ENCODE data around the gene DENND6B. TPM values are rescaled to one million over a fixed set of nuclear protein-coding genes. Genes with fewer than 3 reads are reported as not detected.
A peak's percentile ranks its signal among the peaks of the same experiment; 100 is the strongest.
"Not testable (repeated sequence)": the region's sequence is repeated elsewhere in the genome, so short reads cannot be mapped to it uniquely, and the experiment has no call there.

The DENND6B gene, protein sequence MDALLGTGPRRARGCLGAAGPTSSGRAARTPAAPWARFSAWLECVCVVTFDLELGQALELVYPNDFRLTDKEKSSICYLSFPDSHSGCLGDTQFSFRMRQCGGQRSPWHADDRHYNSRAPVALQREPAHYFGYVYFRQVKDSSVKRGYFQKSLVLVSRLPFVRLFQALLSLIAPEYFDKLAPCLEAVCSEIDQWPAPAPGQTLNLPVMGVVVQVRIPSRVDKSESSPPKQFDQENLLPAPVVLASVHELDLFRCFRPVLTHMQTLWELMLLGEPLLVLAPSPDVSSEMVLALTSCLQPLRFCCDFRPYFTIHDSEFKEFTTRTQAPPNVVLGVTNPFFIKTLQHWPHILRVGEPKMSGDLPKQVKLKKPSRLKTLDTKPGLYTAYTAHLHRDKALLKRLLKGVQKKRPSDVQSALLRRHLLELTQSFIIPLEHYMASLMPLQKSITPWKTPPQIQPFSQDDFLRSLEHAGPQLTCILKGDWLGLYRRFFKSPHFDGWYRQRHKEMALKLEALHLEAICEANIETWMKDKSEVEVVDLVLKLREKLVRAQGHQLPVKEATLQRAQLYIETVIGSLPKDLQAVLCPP
- 1.2 and 2.9 TPM in 2 replicates for total RNA-seq (2014; rRNA removed; shearing (Covaris generic))

DNA sequence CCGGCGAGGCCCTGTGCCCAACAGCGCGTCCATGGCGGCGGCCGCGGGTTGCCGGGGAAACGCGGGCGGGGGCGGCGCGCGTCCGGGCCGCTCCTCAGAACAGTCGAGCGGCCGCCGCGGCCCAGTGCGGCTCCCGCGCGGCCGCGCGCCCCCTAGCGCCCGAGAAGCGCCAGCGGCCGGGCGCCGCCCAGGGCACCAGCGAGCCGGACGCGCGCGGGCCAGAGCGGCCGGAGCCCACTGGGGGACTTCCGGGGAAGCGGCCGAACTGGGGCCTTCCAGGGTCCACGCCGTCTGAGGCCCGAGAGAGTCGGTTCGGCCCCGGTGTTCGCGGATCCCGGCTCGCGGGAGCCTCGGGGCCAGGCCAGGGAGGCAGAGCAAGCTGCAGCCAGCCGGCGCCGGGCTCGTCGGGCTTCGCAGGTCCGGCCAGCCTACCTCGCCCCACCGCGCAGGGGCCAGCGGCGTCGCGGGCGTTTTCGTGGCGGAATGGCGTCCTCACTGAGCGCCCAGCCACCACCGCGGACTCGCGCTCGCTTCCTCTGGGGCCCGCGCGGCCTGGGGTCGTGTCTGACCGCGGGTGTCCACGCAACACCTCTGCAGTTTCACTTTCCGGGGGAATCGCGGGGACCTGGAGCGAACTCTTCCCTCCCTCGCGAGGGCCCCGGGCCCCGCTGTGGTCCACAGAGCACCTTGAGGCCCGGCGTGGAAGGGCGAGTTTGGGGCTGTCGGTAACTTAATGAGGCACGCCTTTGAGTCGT lies at the start of gene DENND6B:
DENND6B (minus strand) TSS at position 57 of the 755 bp plus-strand sequence; CDS start at position 33, 24 bp downstream.
- no peak for DNase-seq (ENCODE audit: low spot score)

DNA sequence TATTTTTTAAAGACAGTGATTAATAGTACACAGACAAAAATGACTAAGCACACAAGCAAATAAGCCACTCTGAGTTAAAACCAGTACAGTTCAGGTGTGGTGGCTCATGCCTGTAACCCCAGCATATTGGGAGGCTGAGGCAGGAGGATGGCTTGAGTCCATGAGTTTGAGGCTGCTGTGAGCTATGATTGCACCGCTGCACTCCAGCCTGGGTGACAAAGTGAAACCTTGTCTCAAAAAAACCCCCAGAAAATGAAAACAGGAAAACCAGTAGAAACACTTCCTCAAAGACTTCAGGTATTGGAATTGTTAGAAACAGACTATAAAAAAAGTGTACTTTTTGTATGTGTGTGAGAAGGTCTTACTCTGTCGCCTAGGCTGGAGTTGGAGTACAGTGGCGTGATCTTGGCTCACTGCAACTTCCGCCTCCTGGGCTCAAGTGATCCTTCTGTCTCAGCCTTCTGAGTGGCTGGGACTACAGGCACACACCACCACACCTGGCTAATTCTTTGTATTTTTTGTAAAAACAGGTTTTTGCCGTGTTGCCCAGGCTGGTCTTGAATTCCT lies 49.4 kb upstream of the DENND6B start:
- DNase-seq (ENCODE audit: low spot score) = no peak

DNA sequence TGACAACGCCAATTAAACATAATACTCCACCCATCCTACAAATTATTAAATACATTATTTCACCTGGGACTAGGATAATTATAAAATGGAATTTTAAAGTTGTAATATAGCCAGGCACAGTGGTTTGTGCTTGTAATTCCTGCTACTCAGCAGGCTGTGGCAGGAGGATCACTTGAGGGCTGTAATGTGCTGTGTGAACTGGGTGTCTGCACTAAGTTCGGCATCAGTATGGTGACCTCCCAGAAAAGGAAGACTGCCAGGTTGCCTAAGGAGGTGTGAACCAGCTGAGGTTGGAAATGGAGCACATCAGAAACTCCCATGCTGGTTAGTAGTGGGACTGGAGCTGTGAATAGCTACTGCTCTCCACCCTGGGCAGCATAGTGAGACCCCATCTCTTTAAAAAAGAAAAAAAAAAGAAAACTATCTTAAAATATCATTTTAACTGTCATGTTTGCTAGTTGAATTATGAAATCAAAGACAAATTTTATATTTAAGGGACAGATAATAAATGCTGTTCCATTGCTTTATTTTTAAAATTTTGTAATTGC lies 44.4 kb upstream of the DENND6B start:
- DNase-seq (ENCODE audit: low spot score) = no peak

DNA sequence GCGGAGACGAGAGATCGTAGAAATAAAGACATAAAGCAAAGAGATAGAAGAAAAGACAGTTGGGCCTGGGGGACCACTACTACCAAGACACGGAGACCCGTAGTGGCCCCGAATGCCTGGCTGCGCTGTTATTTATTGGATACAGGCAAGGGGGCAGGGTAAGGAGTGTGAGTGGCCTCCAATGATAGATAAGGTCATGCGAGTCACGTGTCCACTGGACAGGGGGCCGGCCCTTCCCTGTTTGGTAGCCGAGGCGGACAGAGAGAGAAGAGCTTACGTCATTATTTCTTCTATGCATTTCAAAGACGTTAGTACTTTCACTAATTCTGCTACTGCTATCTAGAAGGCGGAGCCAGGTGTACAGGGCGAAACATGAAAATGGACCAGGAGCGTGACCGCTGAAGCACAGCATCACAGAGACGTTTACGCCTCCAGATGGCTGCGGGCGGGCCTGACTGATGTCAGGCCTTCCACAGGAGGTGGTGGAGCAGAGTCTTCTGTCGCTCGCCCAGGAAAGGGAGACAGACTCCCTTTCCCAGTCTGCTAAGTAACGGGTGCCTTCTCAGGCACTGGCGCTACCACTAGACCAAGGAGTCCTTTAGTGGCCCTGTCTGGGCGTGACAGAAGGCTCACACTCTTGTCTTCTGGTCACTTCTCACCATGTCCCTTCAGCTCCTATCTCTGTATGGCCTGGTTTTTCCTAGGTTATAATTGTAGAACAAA lies 41.1 kb upstream of the DENND6B start:
- no peak for DNase-seq (ENCODE audit: low spot score)

DNA sequence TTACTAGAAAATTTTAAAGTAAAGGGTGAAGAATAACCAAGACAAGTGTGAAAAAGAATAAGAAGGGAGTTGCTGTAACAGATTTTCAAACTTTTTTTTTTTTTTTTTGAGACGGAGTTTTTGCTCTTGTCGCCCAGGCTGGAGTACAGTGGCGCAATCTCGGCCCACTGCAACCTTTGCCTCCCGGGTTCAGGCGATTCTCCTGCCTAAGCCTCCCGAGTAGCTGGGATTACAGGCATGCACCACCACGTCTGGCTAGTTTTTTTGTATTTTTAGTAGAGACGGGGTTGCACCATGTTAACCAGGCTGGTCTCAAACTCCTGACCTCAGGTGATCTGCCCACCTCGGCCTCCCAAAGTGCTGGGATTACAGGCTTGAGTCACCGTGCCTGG lies 37.0 kb upstream of the DENND6B start:
- not testable (repeated sequence) for DNase-seq (ENCODE audit: low spot score)

DNA sequence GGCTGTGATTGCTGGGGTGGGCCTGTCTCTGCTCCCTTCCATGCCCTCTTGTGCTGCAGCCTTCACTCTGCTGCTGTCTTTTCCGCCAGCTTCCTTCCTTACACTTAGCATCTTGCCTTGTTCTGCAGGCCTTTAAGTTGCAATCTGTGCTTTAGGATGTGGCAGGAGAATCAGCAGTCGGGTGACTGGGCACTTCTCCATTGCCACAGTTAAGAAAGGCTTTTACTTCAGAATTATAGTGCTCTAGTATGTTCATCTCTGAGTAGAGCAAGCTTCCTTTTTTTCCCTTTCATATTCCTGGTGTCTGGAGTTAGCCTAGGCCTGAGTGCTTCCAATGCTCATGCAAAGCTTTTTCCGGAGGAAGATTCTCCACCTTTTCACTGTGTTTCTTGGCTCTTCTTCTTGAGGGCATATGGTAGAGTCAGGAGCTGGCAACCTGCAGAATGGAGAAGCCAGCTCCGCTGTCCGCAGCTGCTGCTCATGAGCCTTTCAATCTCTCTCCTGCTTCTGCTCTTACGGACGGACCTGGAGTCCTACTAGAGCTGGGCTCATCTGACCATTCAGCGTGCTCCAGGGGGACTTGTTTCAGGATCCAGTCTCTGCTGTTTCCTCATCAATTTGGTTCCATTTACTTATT lies 36.5 kb upstream of the DENND6B start:
- DNase-seq (ENCODE audit: low spot score) = no peak

DNA sequence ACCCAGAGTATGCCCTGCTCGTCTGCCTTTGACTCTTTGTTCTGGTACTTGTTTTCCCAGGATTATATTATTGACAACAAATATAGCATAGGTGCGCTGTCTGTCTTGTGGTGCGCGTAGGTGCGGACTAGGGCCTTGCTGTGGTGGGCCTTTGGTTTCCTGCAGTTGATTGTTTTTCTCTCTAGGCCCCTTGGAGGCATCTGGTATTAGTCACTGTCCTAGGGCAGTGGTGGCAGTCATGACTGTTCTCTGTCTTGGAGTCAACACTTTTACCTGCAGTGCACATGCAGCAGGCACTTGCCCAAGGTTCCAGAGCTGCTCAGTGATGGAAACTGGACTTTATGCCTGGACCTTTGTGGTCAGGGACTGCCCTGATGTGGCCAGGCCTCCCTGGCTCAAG lies 34.9 kb upstream of the DENND6B start:
- no peak for DNase-seq (ENCODE audit: low spot score)

DNA sequence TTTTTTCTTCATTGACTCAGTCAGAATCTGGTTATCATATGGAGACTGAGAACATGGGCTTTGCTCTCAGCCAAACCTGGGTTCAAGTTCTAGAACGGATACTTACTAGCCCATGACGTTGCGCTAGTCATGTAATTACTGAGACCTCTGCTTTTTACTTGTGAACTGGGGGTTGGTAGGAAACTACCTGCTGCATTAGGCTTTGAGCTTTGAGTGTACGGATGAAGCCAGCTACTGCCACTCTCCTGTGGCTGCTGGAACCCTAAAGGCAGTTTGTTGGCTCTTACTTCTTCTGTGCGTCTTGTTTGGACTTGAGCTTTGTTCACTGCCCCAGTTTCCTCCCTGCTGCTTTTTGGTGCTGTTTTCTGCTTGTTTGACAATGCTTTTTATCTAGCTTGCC lies 34.4 kb upstream of the DENND6B start:
- DNase-seq (ENCODE audit: low spot score) = no peak

DNA sequence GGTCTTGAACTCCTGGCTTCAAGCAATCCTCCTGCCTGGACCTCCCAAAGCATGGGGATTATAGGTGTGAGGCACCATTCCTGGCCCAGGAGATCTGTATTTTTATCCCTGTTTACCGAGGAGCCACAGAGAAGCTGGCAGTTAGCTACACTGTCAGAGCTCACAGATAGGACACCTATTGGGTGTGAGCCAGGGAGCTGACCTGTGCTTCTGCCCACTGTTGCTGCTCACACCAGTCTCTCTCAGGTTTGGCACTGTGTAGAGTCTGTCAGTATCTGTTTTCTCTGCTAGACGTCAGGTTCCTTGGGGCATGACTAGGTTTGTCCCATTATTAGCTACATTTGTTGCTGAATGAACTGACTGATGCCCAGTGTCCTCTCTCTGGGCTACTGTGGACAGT lies 33.8 kb upstream of the DENND6B start:
- DNase-seq (ENCODE audit: low spot score) = no peak

DNA sequence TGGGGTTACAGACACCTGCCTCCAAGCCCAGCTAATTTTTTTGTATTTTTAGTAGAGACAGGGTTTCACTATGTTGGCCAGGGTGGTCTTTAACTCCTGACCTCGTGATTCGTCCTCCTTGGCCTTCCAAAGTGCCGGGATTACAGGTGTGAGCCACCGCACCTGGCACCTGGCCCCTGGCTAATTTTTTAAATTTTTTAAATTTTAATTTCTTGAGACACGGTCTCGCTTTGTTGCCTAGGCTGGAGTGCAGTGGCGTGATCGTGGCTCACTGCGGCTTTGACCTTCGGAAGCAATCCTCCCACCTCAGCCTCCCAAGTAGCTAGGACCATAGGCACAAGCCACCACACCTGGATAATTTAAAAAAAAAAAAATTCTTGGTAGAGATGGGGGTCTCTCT lies 30.9 kb upstream of the DENND6B start:
- DNase-seq (ENCODE audit: low spot score) = no peak

DNA sequence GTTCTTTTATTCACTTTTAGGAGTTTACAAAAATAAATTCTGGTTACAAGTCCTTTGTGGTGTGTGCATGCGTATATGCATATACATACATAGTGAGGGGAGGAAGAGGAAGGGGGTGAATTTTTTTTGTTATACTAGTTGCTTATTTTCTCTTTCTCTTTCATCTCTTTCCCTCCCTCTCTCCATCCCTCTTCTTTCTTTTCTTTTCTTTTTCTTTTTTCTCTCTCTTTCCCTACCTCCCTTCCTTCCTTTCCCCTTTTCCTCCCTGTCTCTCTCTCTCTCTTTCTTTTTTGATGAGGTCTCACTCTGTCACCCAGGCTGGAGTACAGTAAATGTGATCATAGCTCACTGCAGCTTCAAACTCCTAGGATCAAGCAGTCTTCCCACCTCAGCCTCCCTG lies 30.4 kb upstream of the DENND6B start:
- no peak for DNase-seq (ENCODE audit: low spot score)

DNA sequence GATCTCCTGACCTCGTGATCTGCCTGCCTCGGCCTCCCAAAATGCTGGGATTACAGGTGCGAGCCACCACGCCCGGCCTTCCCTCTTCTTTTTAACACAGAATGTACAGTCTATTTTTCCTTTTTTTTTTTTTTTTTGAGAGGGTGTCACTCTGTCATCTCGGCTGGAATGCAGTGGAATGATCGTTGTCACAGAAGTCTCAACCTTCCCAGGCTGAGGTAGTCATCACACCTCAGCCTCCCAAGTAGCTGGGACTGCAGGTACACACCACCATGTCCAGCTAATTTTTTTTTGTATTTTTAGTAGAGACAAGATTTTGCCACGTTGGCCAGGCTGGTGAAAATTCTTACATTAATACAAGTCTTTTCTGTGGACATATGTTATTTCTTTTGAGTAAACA lies 29.4 kb upstream of the DENND6B start:
- no peak for DNase-seq (ENCODE audit: low spot score)

DNA sequence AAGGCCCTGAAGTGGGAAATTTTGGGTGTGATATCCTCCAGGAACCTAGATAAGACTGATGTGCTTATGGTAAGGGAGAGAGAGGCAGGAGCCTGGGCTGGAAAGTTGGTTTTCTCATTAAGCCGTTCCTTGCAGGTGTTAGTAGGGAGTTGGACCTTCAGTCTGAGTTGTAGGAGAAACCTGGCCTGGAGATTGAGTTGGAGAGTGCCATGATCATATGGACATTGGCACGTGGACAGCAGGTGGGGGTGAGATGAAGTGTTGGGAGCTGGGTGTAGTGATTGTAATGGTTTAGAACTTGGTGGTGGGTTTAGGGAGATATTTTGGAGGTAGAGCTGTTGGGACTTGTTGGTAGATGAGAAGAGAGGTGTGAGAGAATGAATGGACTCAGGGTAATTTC lies 21.2 kb upstream of the DENND6B start:
- DNase-seq (ENCODE audit: low spot score) = no peak

DNA sequence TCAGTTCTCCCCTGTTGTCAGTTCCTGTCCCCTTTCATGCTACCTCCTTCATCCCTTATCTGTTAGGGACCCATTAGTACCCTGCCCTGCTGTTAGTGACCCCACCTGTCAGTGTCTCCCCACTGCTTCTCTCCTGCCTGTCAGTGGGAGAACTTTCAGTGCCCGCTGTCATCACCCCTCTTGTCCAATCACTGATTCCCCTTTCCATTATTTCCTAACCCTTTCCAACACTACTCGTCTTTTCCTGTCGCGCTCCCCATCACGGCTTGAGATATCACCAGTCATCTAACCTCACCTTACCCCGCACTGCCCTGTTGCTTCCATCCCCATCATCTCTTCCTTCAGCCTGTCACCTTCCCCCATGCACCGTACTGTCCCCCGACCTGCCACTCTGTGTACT lies 20.3 kb upstream of the DENND6B start:
- no peak for DNase-seq (ENCODE audit: low spot score)

DNA sequence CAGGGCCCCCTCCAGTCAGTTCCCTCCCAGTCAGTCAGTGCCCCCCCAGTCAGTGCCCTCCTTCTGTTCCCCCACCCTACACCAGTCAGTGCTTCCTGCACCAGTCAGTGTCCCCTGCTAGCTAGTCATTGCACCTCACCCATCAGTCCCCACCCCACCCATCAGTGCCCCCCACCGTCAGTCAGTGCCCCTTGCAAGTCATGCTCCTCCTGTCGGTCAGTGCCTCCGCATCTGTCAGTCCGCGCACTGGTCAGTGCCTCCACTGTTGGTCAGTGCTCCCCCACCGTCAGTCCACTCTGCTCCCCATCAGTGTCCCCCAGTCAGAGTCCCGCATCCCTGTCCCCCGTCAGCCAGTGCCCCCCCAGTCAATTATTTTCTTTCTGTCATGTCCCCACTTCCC lies 19.7 kb upstream of the DENND6B start:
- no peak for DNase-seq (ENCODE audit: low spot score)

DNA sequence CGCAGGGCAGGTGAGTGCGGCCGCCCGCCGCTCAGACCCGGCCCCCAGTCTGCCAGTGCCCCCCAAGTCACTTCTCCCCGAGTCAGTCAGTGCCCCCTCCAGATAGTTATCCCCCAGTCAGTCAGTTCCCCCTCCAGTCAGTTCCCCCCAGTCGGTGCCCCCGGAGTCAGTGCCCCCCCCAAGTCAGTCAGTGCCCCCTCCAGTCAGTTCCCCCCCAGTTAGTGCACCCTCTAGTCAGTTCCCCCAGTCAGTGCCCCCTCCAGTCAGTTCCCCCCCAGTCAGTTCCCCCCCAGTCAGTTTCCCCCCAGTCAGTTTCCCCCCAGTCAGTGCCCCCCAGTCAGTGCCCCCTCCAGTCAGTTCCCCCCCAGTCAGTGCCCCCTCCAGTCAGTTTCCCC lies 16.7 kb upstream of the DENND6B start:
- no peak for DNase-seq (ENCODE audit: low spot score)

DNA sequence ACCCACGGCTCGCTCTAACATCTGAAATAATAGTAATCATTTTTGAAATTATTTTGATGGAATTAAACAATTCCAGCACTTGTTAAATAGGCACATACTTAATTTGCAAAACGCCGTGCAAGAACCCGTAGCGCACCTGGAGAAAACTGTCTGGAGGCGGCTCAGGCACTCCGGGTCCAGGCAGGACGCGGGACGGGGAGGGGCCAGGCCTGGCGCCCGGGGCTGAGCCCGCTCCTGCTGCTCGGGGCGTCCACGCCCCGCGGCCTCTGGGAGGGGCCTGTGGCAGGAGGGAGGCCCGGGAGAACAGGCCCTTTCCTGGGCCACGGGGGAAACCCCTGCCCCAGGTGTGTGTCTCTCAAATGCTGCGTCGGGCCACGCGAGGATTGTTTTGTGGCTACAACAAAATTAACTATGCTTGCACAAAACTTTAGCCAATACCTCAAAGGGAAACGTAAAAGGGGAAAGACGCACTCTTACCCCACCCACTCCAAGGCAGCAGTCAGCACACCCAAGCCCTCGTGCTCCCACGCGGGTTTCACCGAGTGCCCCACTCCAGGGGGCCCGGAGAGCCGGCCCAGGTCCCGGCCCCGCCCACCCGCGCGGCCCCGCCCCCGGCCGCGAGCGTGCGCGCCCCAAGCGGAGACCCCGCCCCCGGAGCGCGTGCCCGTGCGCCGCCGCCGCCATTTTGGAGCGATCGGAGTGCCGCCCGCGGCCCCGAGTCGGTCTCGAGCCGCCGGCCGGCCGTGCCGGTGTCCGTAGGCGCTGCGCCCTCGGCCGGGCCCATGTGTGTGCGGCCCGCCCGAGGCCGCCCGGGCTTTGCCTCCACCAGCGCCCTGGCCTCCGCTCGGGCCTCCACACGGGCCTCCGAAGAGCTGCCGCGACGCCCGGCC lies 16.1 kb upstream of the DENND6B start, which contains the start of gene PPP6R2:
PPP6R2 (plus strand) TSS at position 677 of the 890 bp plus-strand sequence. CDS start 50,582 bp downstream, outside the sequence.
- no peak for DNase-seq (ENCODE audit: low spot score)

DNA sequence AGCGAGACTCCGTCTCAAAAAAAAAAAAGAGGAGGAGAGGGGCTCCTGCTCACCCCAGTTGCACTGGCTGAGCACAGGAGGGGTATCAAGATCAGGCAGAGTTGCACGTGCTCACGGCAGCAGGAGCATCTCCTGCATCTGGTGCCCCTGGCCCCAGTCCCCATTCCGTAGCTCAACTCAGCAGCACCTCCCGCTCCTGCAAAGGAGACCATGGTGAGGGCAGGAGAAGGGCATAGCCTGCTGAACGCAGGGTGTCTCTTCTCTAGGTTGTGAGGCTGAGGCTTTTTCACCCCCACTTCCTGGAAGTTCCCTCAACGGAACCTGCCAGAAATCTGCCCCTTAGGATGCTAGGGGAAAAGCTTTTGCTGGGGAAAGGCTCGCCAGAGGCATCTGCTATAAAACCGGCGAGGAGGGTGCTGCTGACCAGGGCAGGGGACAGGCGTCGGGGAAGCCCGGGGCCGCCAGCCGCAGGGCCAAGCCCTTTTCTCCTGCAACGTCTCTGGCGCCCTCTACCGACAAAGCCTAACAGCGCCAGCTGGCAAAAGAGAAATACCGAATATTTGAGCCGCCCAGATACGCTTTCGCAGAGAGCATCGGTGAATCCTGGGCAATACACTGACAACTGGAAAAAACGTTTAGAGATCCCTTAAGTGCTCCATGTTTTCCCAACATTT lies 15.3 kb upstream of the DENND6B start:
- DNase-seq (ENCODE audit: low spot score) = peak; percentile 63
